ENCODE results near the gene LRRC4.

The LRRC4 gene

DNA sequence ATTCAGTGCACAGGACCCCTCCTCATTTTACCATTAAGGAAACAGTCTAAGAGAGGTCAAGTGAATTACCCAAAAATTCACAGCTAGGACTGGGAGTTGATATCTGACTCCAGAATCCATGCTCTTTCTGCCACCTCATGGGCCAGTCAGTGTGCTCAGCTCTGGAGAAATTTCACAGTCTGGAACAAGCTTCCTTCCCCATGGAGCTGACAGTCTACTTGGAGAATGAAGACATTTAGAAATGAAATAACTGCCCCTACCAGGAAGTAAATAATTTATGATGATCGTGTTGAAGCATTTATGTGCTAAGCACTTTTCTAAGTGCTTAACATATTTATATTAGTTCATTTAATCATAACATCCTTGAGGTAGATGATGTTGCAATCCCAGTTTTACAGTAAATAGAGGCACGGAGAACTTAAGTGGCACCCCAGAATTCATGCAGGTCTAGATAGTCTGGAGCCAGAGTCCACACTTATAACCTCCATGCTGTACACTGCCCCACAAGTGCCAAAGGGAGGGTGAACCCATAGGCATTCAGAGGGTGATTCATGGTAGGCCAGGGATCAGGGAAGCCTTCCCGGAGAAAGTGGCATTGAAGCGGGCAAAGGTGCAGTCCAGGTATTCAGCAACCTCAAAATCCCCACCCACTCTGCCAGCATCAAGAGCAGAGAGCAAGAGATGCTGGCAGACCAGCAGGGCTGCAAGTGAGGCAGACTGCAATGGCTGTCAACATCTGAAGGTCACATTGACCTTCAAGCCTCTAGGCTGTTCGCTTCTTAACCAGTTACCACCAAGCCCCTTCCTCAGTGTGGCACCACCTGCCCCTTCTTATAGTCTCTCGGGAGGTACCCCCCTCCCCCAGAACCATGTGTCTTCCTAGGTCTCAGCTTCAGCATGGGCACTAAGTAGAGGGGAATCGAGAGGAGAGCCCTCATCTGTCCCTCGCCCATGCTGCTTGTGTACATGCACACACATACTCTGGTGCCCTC, 38.4 kb upstream of the LRRC4 start:
- DNase-seq (ENCODE audit: insufficient read length) (no peak), FAIRE-seq (no peak)
- TF ChIP-seq POLR2A (IDR thresholded peaks at IDR 0.05; ENCODE audit: low read depth, low read length) (no peak), TAF1 (IDR thresholded peaks at IDR 0.05; ENCODE audit: borderline replicate concordance, low read depth, low read length) (no peak), POLR2AphosphoS5 (IDR thresholded peaks at IDR 0.05; ENCODE audit: low read depth, low read length) (no peak)

DNA sequence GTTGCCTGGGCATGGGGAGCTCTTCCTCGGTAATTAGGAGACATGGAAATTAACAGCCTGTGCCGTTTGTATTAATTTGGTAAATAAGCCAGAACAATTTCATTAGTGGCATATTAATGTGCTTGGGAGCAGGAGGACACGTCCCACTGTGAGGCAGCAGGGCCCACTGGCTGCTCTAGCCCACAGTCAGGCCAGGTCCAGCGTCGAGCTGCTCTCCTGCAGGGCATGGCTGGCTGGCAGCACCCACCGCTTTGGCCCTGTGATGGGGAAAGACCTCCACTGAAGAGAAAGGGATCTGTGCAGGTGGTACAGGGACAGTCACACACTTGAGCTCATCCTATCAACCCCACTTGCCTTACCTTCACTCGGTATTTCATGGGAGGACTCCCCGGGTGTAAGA, 37.5 kb upstream of the LRRC4 start:
- no peak for TF ChIP-seq POLR2AphosphoS5 (IDR thresholded peaks at IDR 0.05; ENCODE audit: low read depth, low read length)
- TF ChIP-seq TAF1 (IDR thresholded peaks at IDR 0.05; ENCODE audit: borderline replicate concordance, low read depth, low read length) = no peak
- no peak for TF ChIP-seq POLR2A (IDR thresholded peaks at IDR 0.05; ENCODE audit: low read depth, low read length)
- FAIRE-seq = no peak
- no peak for DNase-seq (ENCODE audit: insufficient read length)

DNA sequence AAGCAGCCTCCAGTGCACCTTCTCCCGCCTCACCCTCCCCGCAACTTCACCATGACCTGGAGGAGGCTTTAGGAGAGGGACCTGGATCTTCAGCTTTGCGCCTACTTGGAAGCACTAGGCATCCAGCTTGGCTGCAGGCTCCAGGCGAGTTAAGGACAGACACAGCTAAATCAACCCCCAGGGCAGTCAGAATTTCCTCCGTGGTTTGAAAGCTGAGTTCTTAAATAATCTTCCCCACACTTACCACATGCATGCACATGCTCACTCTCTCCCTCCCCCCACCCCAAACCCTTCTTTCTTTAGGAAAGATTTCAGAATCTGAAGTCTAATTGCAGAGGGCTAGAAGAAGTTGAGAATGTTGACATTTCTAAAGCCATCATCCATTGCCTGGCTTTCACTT, 36.7 kb upstream of the LRRC4 start:
- DNase-seq (ENCODE audit: insufficient read length) = no peak
- TF ChIP-seq TAF1 (IDR thresholded peaks at IDR 0.05; ENCODE audit: borderline replicate concordance, low read depth, low read length) = no peak
- TF ChIP-seq POLR2AphosphoS5 (IDR thresholded peaks at IDR 0.05; ENCODE audit: low read depth, low read length) = no peak
- no peak for TF ChIP-seq POLR2A (IDR thresholded peaks at IDR 0.05; ENCODE audit: low read depth, low read length)

DNA sequence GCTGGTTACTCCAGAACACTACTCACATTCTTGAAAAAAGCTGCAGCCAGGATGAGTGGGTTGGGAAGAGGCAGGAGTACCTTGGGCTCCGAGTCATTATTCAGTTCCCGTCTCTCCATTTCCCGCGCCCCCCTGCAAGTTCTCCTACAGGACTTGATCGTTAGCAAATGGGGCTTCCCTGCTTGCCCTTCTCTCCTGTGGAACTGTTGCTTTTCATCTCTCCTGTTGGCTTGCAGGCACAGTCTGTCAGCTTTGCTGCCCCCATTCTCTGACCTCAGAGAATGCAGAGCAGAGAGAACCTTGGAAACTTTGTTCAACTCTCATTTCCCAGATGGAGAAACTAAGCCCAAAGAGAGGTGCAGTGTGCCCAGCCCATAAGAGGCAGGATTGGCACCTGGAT, 35.6 kb upstream of the LRRC4 start:
- no peak for DNase-seq (ENCODE audit: insufficient read length)
- no peak for FAIRE-seq
- no peak for TF ChIP-seq TAF1 (IDR thresholded peaks at IDR 0.05; ENCODE audit: borderline replicate concordance, low read depth, low read length)
- TF ChIP-seq POLR2A (IDR thresholded peaks at IDR 0.05; ENCODE audit: low read depth, low read length) = no peak
- TF ChIP-seq POLR2AphosphoS5 (IDR thresholded peaks at IDR 0.05; ENCODE audit: low read depth, low read length) = no peak

More for the DNA sequence above, 36.7 kb upstream of the LRRC4 start:
- no peak for FAIRE-seq

DNA sequence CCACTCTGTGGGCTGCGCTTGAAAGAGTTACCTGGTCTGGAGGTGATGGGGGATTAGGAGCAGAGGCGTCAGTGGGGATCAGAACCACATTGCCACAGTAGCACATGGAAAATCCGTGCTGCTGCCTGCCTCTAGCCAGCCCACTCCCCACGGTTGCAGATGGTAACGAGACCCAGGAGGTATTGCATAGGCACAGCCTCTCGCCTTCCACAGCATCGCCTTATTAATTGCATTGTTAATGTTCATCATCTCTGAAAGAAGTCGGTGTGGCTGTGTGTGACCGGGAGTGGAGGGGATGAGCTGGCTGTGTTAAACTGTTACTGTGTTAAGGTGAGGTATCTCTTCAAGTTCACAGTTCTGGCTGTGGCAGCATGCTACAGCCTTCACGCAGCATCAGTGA, 35.2 kb upstream of the LRRC4 start:
- FAIRE-seq = no peak
- TF ChIP-seq POLR2A (IDR thresholded peaks at IDR 0.05; ENCODE audit: low read depth, low read length) (no peak), TAF1 (IDR thresholded peaks at IDR 0.05; ENCODE audit: borderline replicate concordance, low read depth, low read length) (no peak)
- DNase-seq (ENCODE audit: insufficient read length) = no peak

DNA sequence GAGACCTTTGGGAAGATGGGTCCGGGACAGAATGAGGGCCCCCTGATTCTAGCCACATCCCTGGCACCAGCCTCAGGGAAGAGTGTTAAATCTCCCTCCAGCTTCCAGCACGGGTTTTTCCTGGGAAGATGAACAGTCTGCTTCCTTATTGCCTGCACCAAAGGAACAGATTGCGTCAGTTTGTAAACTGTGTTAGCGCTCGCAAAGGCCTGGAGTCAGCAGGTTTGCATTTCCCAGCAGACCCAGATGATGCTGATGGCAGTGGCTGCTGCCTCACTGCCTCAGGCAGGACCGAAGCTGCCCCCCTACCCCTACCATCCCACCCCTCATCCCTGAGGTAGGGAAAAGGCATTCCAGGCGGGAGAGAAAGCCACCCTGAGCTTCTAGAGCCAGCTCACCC, 34.6 kb upstream of the LRRC4 start:
- DNase-seq (ENCODE audit: insufficient read length) (no peak), FAIRE-seq (no peak)
- no peak for TF ChIP-seq TAF1 (IDR thresholded peaks at IDR 0.05; ENCODE audit: borderline replicate concordance, low read depth, low read length)
- no peak for TF ChIP-seq POLR2AphosphoS5 (IDR thresholded peaks at IDR 0.05; ENCODE audit: low read depth, low read length)
- TF ChIP-seq POLR2A (IDR thresholded peaks at IDR 0.05; ENCODE audit: low read depth, low read length) = no peak

DNA sequence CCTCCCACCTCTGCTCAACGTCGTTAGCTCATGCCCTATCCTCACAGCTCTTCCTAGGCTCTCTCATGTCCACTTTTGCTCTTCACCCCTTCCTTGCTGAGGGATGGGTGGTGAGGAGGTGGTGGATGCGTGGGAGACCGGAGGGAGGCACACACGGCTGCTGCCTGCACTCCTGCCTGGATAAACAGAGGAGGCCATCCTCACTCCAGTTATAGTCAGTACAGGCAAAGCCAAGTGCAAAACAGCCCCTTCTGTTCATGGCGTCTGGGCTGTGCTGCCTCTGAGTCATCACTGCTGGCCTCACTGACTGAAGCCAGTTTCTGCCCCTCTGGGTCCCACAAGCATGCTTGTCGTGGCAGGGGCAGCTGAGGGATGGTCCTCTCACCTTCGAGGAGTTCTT, 31.9 kb upstream of the LRRC4 start:
- FAIRE-seq (no peak), DNase-seq (ENCODE audit: insufficient read length) (no peak)
- no peak for TF ChIP-seq POLR2AphosphoS5 (IDR thresholded peaks at IDR 0.05; ENCODE audit: low read depth, low read length)
- TF ChIP-seq TAF1 (IDR thresholded peaks at IDR 0.05; ENCODE audit: borderline replicate concordance, low read depth, low read length) = no peak
- no peak for TF ChIP-seq POLR2A (IDR thresholded peaks at IDR 0.05; ENCODE audit: low read depth, low read length)

DNA sequence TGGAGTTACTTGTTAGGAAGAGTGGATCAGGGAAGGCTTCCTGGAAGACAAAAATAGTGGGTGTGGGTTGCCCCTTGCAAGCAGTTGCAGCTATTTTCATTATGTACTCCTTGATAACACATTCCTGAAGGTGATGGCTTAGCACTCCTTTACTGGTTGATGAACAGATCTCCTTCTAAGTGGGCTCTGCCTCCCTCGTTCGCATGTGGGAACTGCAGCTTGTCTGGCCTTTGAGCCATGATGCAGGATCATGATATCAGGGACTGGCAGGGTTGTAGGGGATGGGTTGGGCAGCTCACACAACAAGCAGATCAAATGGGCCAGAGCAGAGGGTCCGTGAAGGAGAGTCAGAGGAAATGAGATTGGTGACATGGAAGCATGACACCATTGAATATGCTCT, 28.8 kb upstream of the LRRC4 start:
- TF ChIP-seq POLR2A (IDR thresholded peaks at IDR 0.05; ENCODE audit: low read depth, low read length) (no peak), TAF1 (IDR thresholded peaks at IDR 0.05; ENCODE audit: borderline replicate concordance, low read depth, low read length) (no peak), POLR2AphosphoS5 (IDR thresholded peaks at IDR 0.05; ENCODE audit: low read depth, low read length) (no peak)
- FAIRE-seq (no peak), DNase-seq (ENCODE audit: insufficient read length) (no peak)

DNA sequence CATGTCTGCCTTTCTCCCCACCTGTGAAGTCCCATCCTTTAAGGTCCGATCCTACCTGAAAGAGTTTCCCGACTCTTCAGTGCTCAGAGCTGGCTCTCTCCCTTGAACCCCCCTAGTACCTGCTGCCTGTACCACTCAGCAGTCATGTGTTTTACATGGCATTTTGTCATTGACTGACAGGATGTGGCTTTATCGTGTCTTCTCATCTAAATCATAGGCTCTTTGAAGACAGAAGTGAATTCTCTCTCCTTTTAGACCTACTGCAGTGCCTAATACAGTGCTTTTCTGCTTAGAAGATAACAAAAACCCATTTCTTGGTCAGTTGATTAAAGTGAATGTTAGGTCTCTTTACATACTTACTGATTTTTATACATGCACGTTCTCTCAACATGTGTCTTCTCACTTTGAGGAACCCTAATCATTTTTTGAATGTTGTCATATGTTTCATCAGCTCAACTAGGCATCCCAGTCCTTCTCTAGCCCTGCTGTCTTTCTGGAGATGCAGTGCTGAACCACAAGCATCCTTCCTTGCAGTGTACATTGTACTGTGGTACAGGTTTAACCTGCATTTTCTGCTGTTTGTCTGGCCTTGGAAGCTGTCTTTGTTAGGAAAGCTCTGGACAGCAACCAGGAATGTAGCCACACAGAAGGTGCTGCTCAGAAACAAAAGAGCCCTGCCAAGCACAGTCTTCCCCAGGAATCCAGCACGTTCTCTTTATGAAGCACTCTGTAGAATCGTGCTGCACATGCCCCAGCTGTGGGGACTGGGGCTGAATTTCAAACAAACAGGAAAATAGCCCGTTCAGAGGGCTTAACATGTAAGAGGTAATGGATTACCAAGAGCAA, 28.1 kb upstream of the LRRC4 start:
- DNase-seq (ENCODE audit: insufficient read length) = no peak
- TF ChIP-seq POLR2AphosphoS5 (IDR thresholded peaks at IDR 0.05; ENCODE audit: low read depth, low read length) = no peak
- no peak for FAIRE-seq

DNA sequence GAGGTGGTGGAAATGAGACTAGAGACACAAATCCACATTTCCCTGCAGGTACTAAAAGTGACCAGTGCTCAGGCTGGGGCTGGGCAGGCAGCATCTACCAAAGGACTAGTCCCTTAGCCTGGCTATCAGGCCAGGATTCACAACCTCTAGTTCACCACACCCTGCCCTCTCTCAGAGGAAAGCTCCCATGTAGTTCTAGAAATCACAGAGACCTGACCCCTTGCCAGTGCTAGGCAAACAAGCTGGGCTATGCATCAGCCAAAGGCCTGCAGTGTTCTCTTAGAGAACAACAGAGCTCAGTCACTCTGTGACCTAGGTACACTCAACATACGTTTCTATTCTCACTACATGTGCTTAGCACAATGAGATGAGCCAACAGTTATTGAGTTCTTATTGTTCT, 26.7 kb upstream of the LRRC4 start:
- no peak for FAIRE-seq
- no peak for DNase-seq (ENCODE audit: insufficient read length)
- TF ChIP-seq POLR2AphosphoS5 (IDR thresholded peaks at IDR 0.05; ENCODE audit: low read depth, low read length) = no peak

DNA sequence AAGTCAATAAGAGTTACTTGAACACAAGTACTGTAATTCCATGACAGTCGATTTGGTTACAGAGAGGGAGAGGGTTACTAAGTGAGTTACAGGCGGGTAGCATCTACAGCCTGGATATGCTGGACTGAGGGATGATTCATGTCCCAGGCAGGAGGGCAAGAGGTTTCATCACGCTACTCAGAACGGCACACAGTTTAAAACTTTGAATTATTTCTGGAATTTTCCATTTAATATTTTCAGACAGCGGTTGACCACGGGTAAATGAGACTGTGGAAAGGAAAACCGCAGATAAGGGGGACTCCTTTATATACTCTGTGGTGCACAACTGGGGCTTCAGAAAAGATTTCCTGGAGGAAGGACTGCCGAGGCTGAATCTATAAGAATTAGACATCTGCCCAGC, 25.7 kb upstream of the LRRC4 start:
- TF ChIP-seq POLR2AphosphoS5 (IDR thresholded peaks at IDR 0.05; ENCODE audit: low read depth, low read length) (no peak), TAF1 (IDR thresholded peaks at IDR 0.05; ENCODE audit: borderline replicate concordance, low read depth, low read length) (no peak), POLR2A (IDR thresholded peaks at IDR 0.05; ENCODE audit: low read depth, low read length) (no peak)
- no peak for DNase-seq (ENCODE audit: insufficient read length)
- no peak for FAIRE-seq

DNA sequence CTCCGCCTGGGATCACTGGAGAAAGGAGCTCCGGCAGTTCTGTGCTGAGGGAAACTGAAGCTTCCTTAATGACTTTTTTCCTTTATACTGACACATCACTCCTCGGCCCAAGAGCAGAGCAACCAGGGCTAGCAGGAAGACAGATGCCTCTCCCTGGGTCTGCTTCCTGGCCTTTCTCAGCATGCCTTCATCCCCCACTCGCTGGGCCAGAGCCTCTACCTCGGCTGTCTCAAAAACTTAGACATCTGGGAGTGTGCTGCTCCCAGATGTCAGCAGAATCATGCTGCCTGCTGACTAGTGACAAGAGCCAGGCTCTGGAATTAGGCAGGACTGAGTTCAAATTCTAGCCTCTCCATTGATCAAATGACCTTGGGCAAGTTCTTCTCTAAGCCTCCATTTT, 24.4 kb upstream of the LRRC4 start:
- DNase-seq (ENCODE audit: insufficient read length) = no peak
- TF ChIP-seq POLR2A (IDR thresholded peaks at IDR 0.05; ENCODE audit: low read depth, low read length) = no peak
- no peak for TF ChIP-seq POLR2AphosphoS5 (IDR thresholded peaks at IDR 0.05; ENCODE audit: low read depth, low read length)
- no peak for TF ChIP-seq TAF1 (IDR thresholded peaks at IDR 0.05; ENCODE audit: borderline replicate concordance, low read depth, low read length)
- FAIRE-seq = no peak
